Mucosa of descending colon (tissue), 3 donors: ENCODE measurements around the gene HADHA. TPM values are rescaled to one million over a fixed set of nuclear protein-coding genes. Genes with fewer than 3 reads are reported as not detected.
"Not testable (repeated sequence)": the region's sequence is repeated elsewhere in the genome, so short reads cannot be mapped to it uniquely, and the experiment has no call there.

Experiments
- ATAC-seq: fragments of 200-7000 bp; cut with Tn5 transposase; one replicate; pipeline ENCODE4 v1.9.1; 2020; ENCODE audit warnings: mild to moderate bottlenecking, moderate library complexity
- DNase-seq, 3 donors: peaks; one replicate each; pipeline ENCODE4 v3.0.0-alpha.2; 2020
- H3K36me3 ChIP-seq: fragments of 200-600 bp; one replicate; pipeline ENCODE4 v1.8.0; 2021; ENCODE audit warnings: low read depth, mild to moderate bottlenecking
- H3K4me1 ChIP-seq: fragments of 200-600 bp; one replicate; pipeline ENCODE4 v1.8.0; 2021; ENCODE audit warnings: low read depth, mild to moderate bottlenecking
- H3K4me3 ChIP-seq: fragments of 200-600 bp; one replicate; pipeline ENCODE4 v1.8.0; 2021; ENCODE audit warnings: mild to moderate bottlenecking
- H3K9me3 ChIP-seq: fragments of 200-600 bp; one replicate; pipeline ENCODE4 v1.8.0; 2021; ENCODE audit warnings: mild to moderate bottlenecking
- CTCF ChIP-seq: fragments of 200-600 bp; IDR thresholded peaks from one replicate; pipeline ENCODE4 v1.8.0; 2022; ENCODE audit warnings: antibody characterized with exemption, mild to moderate bottlenecking
- intact Hi-C, 2 donors: fragments of 100-400 bp; cut with DNase I in 1 of 2; cut with micrococcal nuclease in 1 of 2; formaldehyde crosslinking; loops; one replicate each; pipeline versions ENCODE4 v1.11.0 to v1.11.1; 2022; cut with DNase I, micrococcal nuclease
- total RNA-seq, 3 donors: library from RNA; stranded (reverse); fragmentation: NEBNext Ultra II Directional in 2 of 3; extraction: Animal tissue kit (Norgen Biotek cat#: 25700) in 2 of 3; gene quantifications; one replicate each; pipeline versions ENCODE4 v1.2.1 to v1.2.4, GENCODE V29; 2021 to 2023
- donor health status: DM: no; HTN: no; CAD: no; lungs with moderate emphysema.
- donor health status: DM: no; HTN: no; CAD: no.
- donor health status: DM: no; HTN: yes; CAD: no.

The HADHA gene
- total RNA-seq, 3 donors from 2014 or later, result 185 to 252 (median 226) TPM

GRCh38 chr2:26273501-26273900 is 29.1 kb upstream of the HADHA start:
- ATAC-seq (no peak), DNase-seq (no peak)
- H3K36me3 ChIP-seq, result no peaks in the 10 kb centered on the region
- H3K9me3 ChIP-seq, result no peaks in the 10 kb centered on the region
- TF ChIP-seq CTCF, result no peak
- H3K4me3 ChIP-seq, result no peak overlapping the region
- intact Hi-C loops, result no loop called here
- H3K4me1 ChIP-seq, result no peaks in the 10 kb centered on the region

GRCh38 chr2:26270373-26270772 is 25.9 kb upstream of the HADHA start:
- ATAC-seq, result no peak
- intact Hi-C loops, result no loop called here
- H3K9me3 ChIP-seq, result no peaks in the 10 kb centered on the region

GRCh38 chr2:26269571-26270158 is 25.2 kb upstream of the HADHA start:
- no peak overlapping the region for H3K4me3 ChIP-seq
- no peaks in the 10 kb centered on the region for H3K36me3 ChIP-seq
- ATAC-seq (no peak), DNase-seq (no peak)
- no peaks in the 10 kb centered on the region for H3K4me1 ChIP-seq
- H3K9me3 ChIP-seq, result no peaks in the 10 kb centered on the region
- intact Hi-C loops, result no loop called here
- no peak for TF ChIP-seq CTCF

More at GRCh38 chr2:26270373-26270772, 25.9 kb upstream of the HADHA start:
- Histone ChIP-seq H3K4me3 (no peak overlapping the region), H3K36me3 (no peaks in the 10 kb centered on the region), H3K4me1 (no peaks in the 10 kb centered on the region)
- TF ChIP-seq CTCF, result no peak
- DNase-seq, result no peak

GRCh38 chr2:26268670-26269385 is 24.4 kb upstream of the HADHA start:
- H3K36me3 ChIP-seq, H3K4me1 ChIP-seq, DNase-seq, H3K4me3 ChIP-seq, intact Hi-C loops, H3K9me3 ChIP-seq, ATAC-seq: not testable (repeated sequence)

GRCh38 chr2:26268213-26268612 is 23.8 kb upstream of the HADHA start:
- no peak for TF ChIP-seq CTCF
- Histone ChIP-seq H3K36me3 (peaks cover 3% of the 10 kb centered on the region), H3K4me3 (no peak overlapping the region), H3K9me3 (no peaks in the 10 kb centered on the region), H3K4me1 (no peaks in the 10 kb centered on the region)
- DNase-seq (no peak), ATAC-seq (no peak)
- intact Hi-C loops, result no loop called here

GRCh38 chr2:26258836-26259235 is 14.4 kb upstream of the HADHA start:
- H3K4me1 ChIP-seq, intact Hi-C loops, DNase-seq, ATAC-seq, H3K36me3 ChIP-seq, H3K4me3 ChIP-seq, H3K9me3 ChIP-seq: not testable (repeated sequence)
